MM.1S (cell line): ENCODE data around the gene SPOCD1.
"Not testable (repeated sequence)": the region's sequence is repeated elsewhere in the genome, so short reads cannot be mapped to it uniquely, and the experiment has no call there.

Experiments used
- DNase-seq: peaks from one replicate; pipeline ENCODE4 v3.0.0-alpha.2; 2015
- H2AFZ ChIP-seq: fragments of 300-600 bp; sonication (generic); 2 replicates; pipeline ENCODE4 v1.6.0; 2016; ENCODE audit warnings: antibody characterized with exemption, low read length
- H3F3A ChIP-seq: fragments of 300-600 bp; sonication (generic); 2 replicates; pipeline ENCODE4 v1.6.1; 2016; ENCODE audit warnings: mild to moderate bottlenecking, antibody characterized with exemption, low read length, moderate library complexity, mixed read lengths; ENCODE audit not compliant: insufficient read depth
- H3K27ac ChIP-seq: fragments of 300-600 bp; sonication (generic); 2 replicates; pipeline ENCODE4 v1.5.1; 2016; ENCODE audit warnings: mild to moderate bottlenecking, low read length
- H3K27me3 ChIP-seq: fragments of 300-600 bp; sonication (generic); replicated peaks from 2 replicates; pipeline ENCODE4 v1.6.0; 2016; ENCODE audit warnings: low read length; ENCODE audit not compliant: insufficient read depth
- H3K36me3 ChIP-seq: fragments of 300-600 bp; sonication (generic); replicated peaks from 2 replicates; pipeline ENCODE4 v1.6.1; 2016; ENCODE audit warnings: mild to moderate bottlenecking, low read length, mixed read lengths; ENCODE audit not compliant: insufficient read depth
- H3K4me1 ChIP-seq: fragments of 300-600 bp; sonication (generic); 2 replicates; pipeline ENCODE4 v1.6.1; 2016; ENCODE audit warnings: low read length, mixed read lengths
- H3K4me2 ChIP-seq: fragments of 300-600 bp; sonication (generic); 2 replicates; pipeline ENCODE4 v1.6.0; 2016; ENCODE audit warnings: low read depth, low read length
- H3K4me3 ChIP-seq: fragments of 300-600 bp; sonication (generic); 2 replicates; pipeline ENCODE4 v1.5.1; 2016; ENCODE audit warnings: low read length, mixed read lengths
- H3K79me2 ChIP-seq: fragments of 300-600 bp; sonication (generic); 2 replicates; pipeline ENCODE4 v1.6.1; 2016; ENCODE audit warnings: mixed run types, low read length, mixed read lengths
- H3K9ac ChIP-seq: fragments of 300-600 bp; sonication (generic); 2 replicates; pipeline ENCODE4 v1.6.1; 2016; ENCODE audit warnings: low read length, mixed read lengths
- H3K9me2 ChIP-seq: fragments of 300-600 bp; sonication (generic); replicated peaks from 2 replicates; pipeline ENCODE4 v1.6.1; 2016; ENCODE audit warnings: mild to moderate bottlenecking, low read length, mixed read lengths; ENCODE audit not compliant: insufficient read depth
- H3K9me3 ChIP-seq: fragments of 300-600 bp; sonication (generic); replicated peaks from 2 replicates; pipeline ENCODE4 v1.6.1; 2016; ENCODE audit warnings: mild to moderate bottlenecking, low read length, mixed read lengths; ENCODE audit not compliant: insufficient read depth
- H4K20me1 ChIP-seq: fragments of 300-600 bp; sonication (generic); 2 replicates; pipeline ENCODE4 v1.6.1; 2016; ENCODE audit warnings: mild to moderate bottlenecking, low read length, moderate library complexity, mixed read lengths; ENCODE audit not compliant: insufficient read depth
- EZH2 ChIP-seq: fragments of 300-600 bp; sonication (generic); optimal IDR thresholded peaks from 2 replicates; pipeline ENCODE3; 2017; ENCODE audit warnings: low read depth, mild to moderate bottlenecking, antibody characterized with exemption, low read length, mixed read lengths
- EZH2phosphoT487 ChIP-seq: fragments of 300-600 bp; sonication (generic); IDR thresholded peaks from 2 replicates; pipeline ENCODE4 v1.6.1; 2018; ENCODE audit warnings: antibody characterized with exemption, low read length
- TF ChIP-seq, protein P1 (sequence below): fragments of 300-600 bp; sonication (generic); IDR thresholded peaks from 2 replicates; pipeline ENCODE4 v1.5.1; 2016; ENCODE audit warnings: antibody characterized with exemption, low read length, mixed read lengths

SPOCD1 gene

GRCh38 chr1:31823780-31824179 is 8.0 kb upstream of the SPOCD1 start:
- H3K9ac ChIP-seq = no peak overlapping the region
- no peak for DNase-seq
- H3K4me3 ChIP-seq = no peak overlapping the region
- H4K20me1 ChIP-seq = no peaks in the 10 kb centered on the region
- H3F3A ChIP-seq = no peaks in the 10 kb centered on the region
- no peaks in the 10 kb centered on the region for H3K27me3 ChIP-seq
- no peak overlapping the region for H3K4me2 ChIP-seq
- H3K36me3 ChIP-seq = no peaks in the 10 kb centered on the region
- no peaks in the 10 kb centered on the region for H3K79me2 ChIP-seq
- TF ChIP-seq EZH2 = no peak
- TF ChIP-seq EZH2phosphoT487 = no peak
- TF ChIP-seq, protein P1, sequence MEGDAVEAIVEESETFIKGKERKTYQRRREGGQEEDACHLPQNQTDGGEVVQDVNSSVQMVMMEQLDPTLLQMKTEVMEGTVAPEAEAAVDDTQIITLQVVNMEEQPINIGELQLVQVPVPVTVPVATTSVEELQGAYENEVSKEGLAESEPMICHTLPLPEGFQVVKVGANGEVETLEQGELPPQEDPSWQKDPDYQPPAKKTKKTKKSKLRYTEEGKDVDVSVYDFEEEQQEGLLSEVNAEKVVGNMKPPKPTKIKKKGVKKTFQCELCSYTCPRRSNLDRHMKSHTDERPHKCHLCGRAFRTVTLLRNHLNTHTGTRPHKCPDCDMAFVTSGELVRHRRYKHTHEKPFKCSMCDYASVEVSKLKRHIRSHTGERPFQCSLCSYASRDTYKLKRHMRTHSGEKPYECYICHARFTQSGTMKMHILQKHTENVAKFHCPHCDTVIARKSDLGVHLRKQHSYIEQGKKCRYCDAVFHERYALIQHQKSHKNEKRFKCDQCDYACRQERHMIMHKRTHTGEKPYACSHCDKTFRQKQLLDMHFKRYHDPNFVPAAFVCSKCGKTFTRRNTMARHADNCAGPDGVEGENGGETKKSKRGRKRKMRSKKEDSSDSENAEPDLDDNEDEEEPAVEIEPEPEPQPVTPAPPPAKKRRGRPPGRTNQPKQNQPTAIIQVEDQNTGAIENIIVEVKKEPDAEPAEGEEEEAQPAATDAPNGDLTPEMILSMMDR = no peak
- no peaks in the 10 kb centered on the region for H3K9me3 ChIP-seq
- H2AFZ ChIP-seq = no peak overlapping the region
- H3K9me2 ChIP-seq = no peaks in the 10 kb centered on the region
- no peak overlapping the region for H3K27ac ChIP-seq
- no peaks in the 10 kb centered on the region; the same call in 1 of the 2 replicates for H3K4me1 ChIP-seq

DNA sequence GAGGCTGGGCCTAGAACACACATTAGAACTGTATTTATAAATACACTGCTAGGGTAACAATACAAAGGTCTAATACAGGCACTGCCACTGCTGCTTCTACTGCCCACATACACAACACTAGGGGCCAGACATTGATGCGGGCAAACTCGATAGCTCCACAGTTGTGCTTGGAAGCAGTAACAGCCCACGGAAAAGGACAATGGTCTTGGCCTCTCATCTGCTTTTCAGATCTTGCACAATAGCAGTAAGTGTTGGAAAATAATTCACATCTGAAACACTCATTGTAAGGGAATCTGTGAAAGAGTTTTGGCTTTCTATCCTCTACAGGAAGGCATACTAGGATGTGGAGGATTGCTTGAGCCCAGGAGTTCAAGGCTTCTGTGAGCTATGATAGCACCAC is 6.9 kb upstream of the SPOCD1 start:
- TF ChIP-seq, protein P1 = no peak
- no peak for TF ChIP-seq EZH2
- TF ChIP-seq EZH2phosphoT487 = no peak
- no peak overlapping the region for H3K27ac ChIP-seq
- H3K9me2 ChIP-seq = no peaks in the 10 kb centered on the region
- no peak overlapping the region for H3K4me3 ChIP-seq
- no peaks in the 10 kb centered on the region for H3K36me3 ChIP-seq
- H4K20me1 ChIP-seq = no peaks in the 10 kb centered on the region
- H3F3A ChIP-seq = no peaks in the 10 kb centered on the region
- H3K9me3 ChIP-seq = no peaks in the 10 kb centered on the region
- H3K79me2 ChIP-seq = no peaks in the 10 kb centered on the region
- no peaks in the 10 kb centered on the region for H3K27me3 ChIP-seq
- H3K9ac ChIP-seq = no peak overlapping the region
- H3K4me1 ChIP-seq = no peaks in the 10 kb centered on the region
- H2AFZ ChIP-seq = no peak overlapping the region
- H3K4me2 ChIP-seq = no peak overlapping the region
- DNase-seq = no peak

- H4K20me1 ChIP-seq, H3F3A ChIP-seq, H3K9ac ChIP-seq, H3K4me1 ChIP-seq, H3K36me3 ChIP-seq, H3K4me2 ChIP-seq, H3K4me3 ChIP-seq, H3K9me2 ChIP-seq, H3K79me2 ChIP-seq, H2AFZ ChIP-seq, H3K9me3 ChIP-seq, H3K27ac ChIP-seq, DNase-seq, H3K27me3 ChIP-seq: not testable (repeated sequence)
Measured at GRCh38 chr1:31820196-31820595, 4.4 kb upstream of the SPOCD1 start.

DNA sequence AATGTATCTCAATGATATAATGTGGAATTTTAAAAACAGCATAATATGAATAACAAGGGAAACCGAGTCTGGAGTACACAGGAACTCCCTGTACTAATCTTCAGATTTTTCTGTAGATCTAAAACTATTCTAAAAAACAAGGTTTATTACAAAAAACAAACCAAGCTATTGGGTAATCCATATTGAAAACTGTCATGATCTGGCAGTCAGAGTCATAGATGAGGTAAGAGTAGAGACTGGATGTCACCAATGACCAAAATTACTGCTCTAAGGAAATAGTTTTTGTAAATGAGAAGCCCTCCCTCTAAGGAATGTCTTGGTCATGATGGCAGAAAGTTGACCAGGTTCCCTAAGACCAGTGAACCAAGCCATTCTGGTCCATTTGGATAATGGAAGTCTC is 2.4 kb upstream of the SPOCD1 start:
- Histone ChIP-seq H3K9ac (no peak overlapping the region), H3F3A (no peaks in the 10 kb centered on the region), H3K36me3 (no peaks in the 10 kb centered on the region), H2AFZ (no peak overlapping the region), H3K79me2 (no peaks in the 10 kb centered on the region), H4K20me1 (no peaks in the 10 kb centered on the region), H3K4me1 (0 out of 2 replicates have a peak, but pooled peaks cover 3% of the 10 kb centered on the region), H3K27me3 (no peaks in the 10 kb centered on the region), H3K4me3 (no peak overlapping the region), H3K27ac (no peak overlapping the region), H3K4me2 (no peak overlapping the region), H3K9me2 (no peaks in the 10 kb centered on the region), H3K9me3 (no peaks in the 10 kb centered on the region)
- TF ChIP-seq EZH2phosphoT487 (no peak), EZH2 (no peak)
- TF ChIP-seq, protein P1 = no peak
- DNase-seq = no peak

- H3K4me1 ChIP-seq, H2AFZ ChIP-seq, H3F3A ChIP-seq, H3K9me3 ChIP-seq, H3K4me2 ChIP-seq, H3K4me3 ChIP-seq, DNase-seq, H4K20me1 ChIP-seq, H3K27me3 ChIP-seq, H3K27ac ChIP-seq, H3K9me2 ChIP-seq, H3K79me2 ChIP-seq, H3K36me3 ChIP-seq, H3K9ac ChIP-seq: not testable (repeated sequence)
Measured at GRCh38 chr1:31816947-31817346, 1.1 kb upstream of the SPOCD1 start.

GRCh38 chr1:31816501-31816900 is 679 bp upstream of the SPOCD1 start:
- not testable (repeated sequence) for H3K79me2 ChIP-seq, H3K9me3 ChIP-seq, H3K27ac ChIP-seq, H3K9me2 ChIP-seq, DNase-seq, H3K4me1 ChIP-seq, H3F3A ChIP-seq, H3K36me3 ChIP-seq, H4K20me1 ChIP-seq, H3K4me3 ChIP-seq, H3K27me3 ChIP-seq, H2AFZ ChIP-seq, H3K4me2 ChIP-seq, H3K9ac ChIP-seq
